Measurements from ENCODE around the gene STX4. TPM values are rescaled to one million over a fixed set of nuclear protein-coding genes. Genes with fewer than 3 reads are reported as not detected.

The STX4 gene
- polyA plus RNA-seq, 2 of the 4 experiments (the other 2 are of a cell fraction), result 39.7 to 73.9 TPM

DNA sequence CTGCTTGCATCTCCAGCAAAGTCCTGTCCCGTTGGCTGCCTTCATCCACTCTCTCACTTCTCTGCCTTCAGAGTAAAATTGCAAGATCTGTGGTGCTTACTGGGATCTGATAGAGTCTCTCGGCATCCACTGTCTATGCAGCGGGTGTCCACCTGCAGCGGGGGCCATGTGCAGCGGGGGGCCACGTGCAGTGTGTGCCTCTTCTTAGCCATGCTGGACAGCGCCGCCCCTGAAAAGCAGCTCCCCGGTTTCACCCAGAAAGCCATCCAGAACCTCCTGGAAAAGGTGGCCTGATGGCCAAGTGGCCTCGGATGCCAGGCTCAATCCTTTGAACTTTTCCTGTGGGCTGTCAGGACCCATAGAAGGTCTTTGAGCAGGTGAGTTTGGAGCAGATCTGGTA lies 9.5 kb downstream of the STX4 start:
- DNase-seq (ENCODE audit: low read depth in 1 of 2, low spot score in 1 of 2) (no peak), ATAC-seq (no peak), FAIRE-seq (no peak)
- POLR2A ChIA-PET, result no interaction called here
- H3K9me3 ChIP-seq, result no peaks in the 10 kb centered on the region
- no peaks in the 10 kb centered on the region for H3K4me1 ChIP-seq
- no peak for TF ChIP-seq NFE2L2 (conservative IDR thresholded peaks at IDR 0.05; ENCODE audit: low read length)
- TF ChIP-seq KDM5A (IDR thresholded peaks at IDR 0.05), result no peak
- no peak for TF ChIP-seq SMC3 (IDR thresholded peaks at IDR 0.05)
- TF ChIP-seq CBX2 (IDR thresholded peaks at IDR 0.05; ENCODE audit: borderline replicate concordance, low read depth), result no peak
- TF ChIP-seq, protein P1, sequence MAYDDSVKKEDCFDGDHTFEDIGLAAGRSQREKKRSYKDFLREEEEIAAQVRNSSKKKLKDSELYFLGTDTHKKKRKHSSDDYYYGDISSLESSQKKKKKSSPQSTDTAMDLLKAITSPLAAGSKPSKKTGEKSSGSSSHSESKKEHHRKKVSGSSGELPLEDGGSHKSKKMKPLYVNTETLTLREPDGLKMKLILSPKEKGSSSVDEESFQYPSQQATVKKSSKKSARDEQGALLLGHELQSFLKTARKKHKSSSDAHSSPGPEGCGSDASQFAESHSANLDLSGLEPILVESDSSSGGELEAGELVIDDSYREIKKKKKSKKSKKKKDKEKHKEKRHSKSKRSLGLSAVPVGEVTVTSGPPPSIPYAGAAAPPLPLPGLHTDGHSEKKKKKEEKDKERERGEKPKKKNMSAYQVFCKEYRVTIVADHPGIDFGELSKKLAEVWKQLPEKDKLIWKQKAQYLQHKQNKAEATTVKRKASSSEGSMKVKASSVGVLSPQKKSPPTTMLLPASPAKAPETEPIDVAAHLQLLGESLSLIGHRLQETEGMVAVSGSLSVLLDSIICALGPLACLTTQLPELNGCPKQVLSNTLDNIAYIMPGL (CRISPR knock-in tag; IDR thresholded peaks at IDR 0.05; ENCODE audit: borderline replicate concordance), result no peak
- TF ChIP-seq KDM1A (IDR thresholded peaks at IDR 0.05; ENCODE audit: low read depth), result no peak
- no peak for TF ChIP-seq RAD21 (conservative IDR thresholded peaks at IDR 0.05 in 1 of 2, IDR thresholded peaks at IDR 0.05 in 1 of 2)
- TF ChIP-seq TFCP2L1 (CRISPR knock-in tag; IDR thresholded peaks at IDR 0.05), result no peak
- no peak overlapping the region for H3K4me3 ChIP-seq
- no peak overlapping the region for H3K4me2 ChIP-seq
- H3K27ac ChIP-seq, result no peak overlapping the region
- 89% methylated on average over 8 of the region's 10 CpGs for WGBS (ENCODE audit: missing lambda C conversion rate)
- CTCF ChIA-PET, result interaction anchor here (0.7 to 4.7 kb wide), 3 partner anchors 30 to 89 kb away, joined by 3 to 22 read pairs (median 4); partner anchors contain the start of gene HSD3B7

DNA sequence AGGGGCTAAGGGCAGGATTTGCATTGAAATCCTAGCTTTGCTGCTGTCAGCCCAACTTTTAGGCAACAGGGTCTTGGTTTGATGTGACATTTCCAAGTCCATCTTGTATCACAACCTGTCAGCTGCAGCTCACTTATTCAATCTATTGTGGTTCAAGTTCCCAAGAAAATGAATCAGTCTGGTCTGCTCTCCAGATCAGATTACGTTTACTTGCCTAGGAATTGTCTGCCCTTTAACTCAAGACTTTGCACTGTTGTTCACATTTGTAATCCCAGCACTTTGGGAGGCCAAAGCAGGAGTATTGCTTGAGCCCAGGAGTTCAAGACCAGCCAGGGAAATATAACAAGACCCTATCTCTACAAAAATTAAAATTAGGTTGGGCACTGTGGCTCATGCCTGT lies 10.0 kb downstream of the STX4 start:
- no peak for FAIRE-seq
- no peak for ATAC-seq
- ChIA-PET CTCF (interaction anchor here (1.2 to 4.7 kb wide), 2 partner anchors 59 to 90 kb away, joined by 3 to 22 read pairs; partner anchors contain the start of gene HSD3B7), POLR2A (no interaction called here)
- Histone ChIP-seq H3K4me2 (no peak overlapping the region), H3K4me1 (no peaks in the 10 kb centered on the region), H3K27ac (no peak overlapping the region), H3K4me3 (no peak overlapping the region), H3K9me3 (no peaks in the 10 kb centered on the region)
- WGBS (ENCODE audit: missing lambda C conversion rate), result 82% methylated on average over 1 of the region's 1 CpG
- TF ChIP-seq SREBF2 (IDR thresholded peaks at IDR 0.05) (no peak), HOXB5 (CRISPR knock-in tag; IDR thresholded peaks at IDR 0.05) (no peak), RFX5 (IDR thresholded peaks at IDR 0.05) (no peak), RAD21 (conservative IDR thresholded peaks at IDR 0.05 in 1 of 2, IDR thresholded peaks at IDR 0.05 in 1 of 2) (no peak), CEBPB (IDR thresholded peaks at IDR 0.05) (no peak), HOXB13 (CRISPR knock-in tag; IDR thresholded peaks at IDR 0.05; ENCODE audit: low read depth) (no peak), KDM5A (IDR thresholded peaks at IDR 0.05) (no peak), CBX2 (IDR thresholded peaks at IDR 0.05; ENCODE audit: borderline replicate concordance, low read depth) (no peak), ZC3H11A (IDR thresholded peaks at IDR 0.05) (no peak), ZSCAN20 (CRISPR knock-in tag; IDR thresholded peaks at IDR 0.05) (no peak), HOXA7 (CRISPR knock-in tag; IDR thresholded peaks at IDR 0.05) (no peak), HDAC2 (IDR thresholded peaks at IDR 0.05) (no peak)
- TF ChIP-seq, protein P2, sequence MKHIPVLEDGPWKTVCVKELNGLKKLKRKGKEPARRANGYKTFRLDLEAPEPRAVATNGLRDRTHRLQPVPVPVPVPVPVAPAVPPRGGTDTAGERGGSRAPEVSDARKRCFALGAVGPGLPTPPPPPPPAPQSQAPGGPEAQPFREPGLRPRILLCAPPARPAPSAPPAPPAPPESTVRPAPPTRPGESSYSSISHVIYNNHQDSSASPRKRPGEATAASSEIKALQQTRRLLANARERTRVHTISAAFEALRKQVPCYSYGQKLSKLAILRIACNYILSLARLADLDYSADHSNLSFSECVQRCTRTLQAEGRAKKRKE (CRISPR knock-in tag; IDR thresholded peaks at IDR 0.05; ENCODE audit: low read depth), result no peak
- TF ChIP-seq, protein P1 (CRISPR knock-in tag; IDR thresholded peaks at IDR 0.05; ENCODE audit: borderline replicate concordance), result no peak
- TF ChIP-seq, protein P3, sequence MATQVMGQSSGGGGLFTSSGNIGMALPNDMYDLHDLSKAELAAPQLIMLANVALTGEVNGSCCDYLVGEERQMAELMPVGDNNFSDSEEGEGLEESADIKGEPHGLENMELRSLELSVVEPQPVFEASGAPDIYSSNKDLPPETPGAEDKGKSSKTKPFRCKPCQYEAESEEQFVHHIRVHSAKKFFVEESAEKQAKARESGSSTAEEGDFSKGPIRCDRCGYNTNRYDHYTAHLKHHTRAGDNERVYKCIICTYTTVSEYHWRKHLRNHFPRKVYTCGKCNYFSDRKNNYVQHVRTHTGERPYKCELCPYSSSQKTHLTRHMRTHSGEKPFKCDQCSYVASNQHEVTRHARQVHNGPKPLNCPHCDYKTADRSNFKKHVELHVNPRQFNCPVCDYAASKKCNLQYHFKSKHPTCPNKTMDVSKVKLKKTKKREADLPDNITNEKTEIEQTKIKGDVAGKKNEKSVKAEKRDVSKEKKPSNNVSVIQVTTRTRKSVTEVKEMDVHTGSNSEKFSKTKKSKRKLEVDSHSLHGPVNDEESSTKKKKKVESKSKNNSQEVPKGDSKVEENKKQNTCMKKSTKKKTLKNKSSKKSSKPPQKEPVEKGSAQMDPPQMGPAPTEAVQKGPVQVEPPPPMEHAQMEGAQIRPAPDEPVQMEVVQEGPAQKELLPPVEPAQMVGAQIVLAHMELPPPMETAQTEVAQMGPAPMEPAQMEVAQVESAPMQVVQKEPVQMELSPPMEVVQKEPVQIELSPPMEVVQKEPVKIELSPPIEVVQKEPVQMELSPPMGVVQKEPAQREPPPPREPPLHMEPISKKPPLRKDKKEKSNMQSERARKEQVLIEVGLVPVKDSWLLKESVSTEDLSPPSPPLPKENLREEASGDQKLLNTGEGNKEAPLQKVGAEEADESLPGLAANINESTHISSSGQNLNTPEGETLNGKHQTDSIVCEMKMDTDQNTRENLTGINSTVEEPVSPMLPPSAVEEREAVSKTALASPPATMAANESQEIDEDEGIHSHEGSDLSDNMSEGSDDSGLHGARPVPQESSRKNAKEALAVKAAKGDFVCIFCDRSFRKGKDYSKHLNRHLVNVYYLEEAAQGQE (IDR thresholded peaks at IDR 0.05), result no peak
- no peak for DNase-seq (ENCODE audit: low read depth in 1 of 2, low spot score in 1 of 2)

Data from A549 (cell line).